Adipocyte (in vitro differentiated cells): ENCODE data around the gene CTDP1.
A peak's percentile ranks its signal among the peaks of the same experiment; 100 is the strongest.

Experiments
- DNase-seq: peaks from one replicate; pipeline ENCODE4 v3.0.0-alpha.2; 2015; ENCODE audit warnings: low read depth
- H3K27me3 ChIP-seq: replicated peaks from 2 replicates; pipeline ENCODE4 v1.7.0; 2013; ENCODE audit warnings: mild to moderate bottlenecking, low read length, moderate library complexity; ENCODE audit not compliant: control insufficient read depth, insufficient read depth
- H3K36me3 ChIP-seq: 2 replicates; pipeline ENCODE4 v1.7.0; 2013; ENCODE audit warnings: low read length, mild to moderate bottlenecking, moderate library complexity; ENCODE audit not compliant: control insufficient read depth, insufficient read depth, severe bottlenecking
- H3K4me1 ChIP-seq: 2 replicates; pipeline ENCODE4 v1.7.0; 2013; ENCODE audit warnings: mild to moderate bottlenecking, low read length, moderate library complexity; ENCODE audit not compliant: control insufficient read depth, insufficient read depth
- H3K4me3 ChIP-seq: 2 replicates; pipeline ENCODE4 v1.7.0; 2013; ENCODE audit warnings: mild to moderate bottlenecking, low read length, moderate library complexity
- H3K9ac ChIP-seq: 2 replicates; pipeline ENCODE4 v1.7.0; 2013; ENCODE audit warnings: mild to moderate bottlenecking, low read length, moderate library complexity
- H3K9me3 ChIP-seq: 2 replicates; pipeline ENCODE4 v1.7.0; 2013; ENCODE audit warnings: mild to moderate bottlenecking, low read length, moderate library complexity; ENCODE audit not compliant: control insufficient read depth

The CTDP1 gene

DNA sequence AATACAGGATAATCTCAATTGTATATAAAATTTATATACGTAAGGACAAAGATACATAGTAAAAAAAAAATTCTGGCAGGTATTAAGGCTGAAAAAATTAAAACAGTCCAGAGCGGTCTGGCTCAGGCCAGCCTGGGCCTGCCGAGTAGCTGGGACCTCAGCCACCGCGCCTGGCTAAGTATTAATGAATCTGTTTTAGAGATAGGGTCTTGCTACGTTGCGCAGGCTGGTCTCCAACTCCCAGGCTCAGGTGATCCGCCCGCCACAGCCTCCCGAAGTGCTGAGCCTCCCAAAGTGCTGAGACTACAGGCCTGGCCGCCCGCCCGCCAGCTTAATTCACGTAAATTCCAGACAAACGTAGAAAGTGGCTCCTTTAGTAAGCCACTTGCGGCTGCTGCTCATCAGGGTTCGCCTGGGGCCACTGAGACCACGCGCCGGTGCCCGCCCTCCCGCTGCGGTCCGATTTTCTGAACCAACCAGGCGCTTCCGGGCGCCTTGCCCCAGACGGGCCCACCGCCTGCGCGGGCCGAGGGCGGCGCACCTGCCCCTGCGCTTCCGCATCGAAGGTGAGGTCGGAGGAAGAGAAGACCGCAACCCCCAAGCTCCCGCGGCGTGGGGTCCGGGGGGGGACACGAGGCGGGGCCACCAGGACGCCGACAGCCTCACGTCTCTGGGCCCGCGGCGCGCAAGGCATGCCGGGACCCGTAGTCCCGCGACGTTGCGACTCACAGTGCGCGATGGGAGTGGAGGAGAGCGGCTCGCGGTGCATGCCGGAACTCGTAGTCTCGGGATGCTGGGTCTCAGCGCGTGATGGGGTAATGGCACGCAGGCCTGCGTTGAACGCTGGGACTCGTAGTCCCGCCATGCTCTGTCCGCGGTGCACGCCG, 695 bp upstream of the CTDP1 start:
- Histone ChIP-seq H3K36me3 (no peaks in the 10 kb centered on the region), H3K9me3 (no peaks in the 10 kb centered on the region), H3K27me3 (no peaks in the 10 kb centered on the region), H3K9ac (peak overlapping the region; percentile 95), H3K4me1 (peaks cover 26% of the 10 kb centered on the region), H3K4me3 (peak overlapping the region; percentile 90)
- DNase-seq = peak; percentile 100

DNA sequence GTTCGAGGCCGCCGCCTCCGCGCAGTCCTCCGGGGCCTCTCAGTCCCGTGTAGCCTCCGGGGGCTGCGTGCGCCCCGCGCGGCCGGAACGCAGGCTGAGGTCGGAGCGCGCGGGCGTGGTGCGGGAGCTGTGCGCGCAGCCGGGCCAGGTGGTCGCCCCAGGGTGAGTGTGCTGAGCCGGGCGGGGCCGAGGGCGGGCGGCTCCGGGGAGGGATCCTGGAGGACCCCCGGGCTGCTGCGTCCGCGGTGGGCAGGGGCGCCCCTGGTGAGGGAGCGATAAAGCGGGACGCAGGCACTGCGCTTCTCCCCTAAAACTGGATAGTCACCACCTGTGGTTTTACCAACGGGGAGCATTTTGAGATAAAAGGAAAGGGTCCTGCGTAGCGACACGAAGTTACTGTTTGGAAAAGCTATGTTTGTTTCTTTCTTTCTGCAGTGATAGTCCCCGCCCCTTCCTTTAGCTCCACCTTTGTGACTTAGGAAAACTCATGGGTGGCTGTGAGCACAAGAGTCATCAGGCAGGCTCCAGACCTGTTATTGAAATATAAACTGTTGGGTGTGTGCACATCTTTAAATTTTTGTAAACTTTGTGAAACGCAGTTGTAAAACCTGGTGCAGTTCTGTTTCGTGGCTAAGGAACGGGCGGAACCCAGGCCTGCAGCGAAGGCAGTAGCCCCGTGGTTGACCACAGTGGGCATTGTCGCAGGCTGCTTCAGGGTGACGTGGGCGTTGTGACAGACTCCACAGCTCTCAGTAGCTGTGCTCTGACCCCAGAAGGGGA, 687 bp downstream of the CTDP1 start:
- H3K36me3 ChIP-seq = no peaks in the 10 kb centered on the region
- peak overlapping the region; percentile 90 for H3K4me3 ChIP-seq

DNA sequence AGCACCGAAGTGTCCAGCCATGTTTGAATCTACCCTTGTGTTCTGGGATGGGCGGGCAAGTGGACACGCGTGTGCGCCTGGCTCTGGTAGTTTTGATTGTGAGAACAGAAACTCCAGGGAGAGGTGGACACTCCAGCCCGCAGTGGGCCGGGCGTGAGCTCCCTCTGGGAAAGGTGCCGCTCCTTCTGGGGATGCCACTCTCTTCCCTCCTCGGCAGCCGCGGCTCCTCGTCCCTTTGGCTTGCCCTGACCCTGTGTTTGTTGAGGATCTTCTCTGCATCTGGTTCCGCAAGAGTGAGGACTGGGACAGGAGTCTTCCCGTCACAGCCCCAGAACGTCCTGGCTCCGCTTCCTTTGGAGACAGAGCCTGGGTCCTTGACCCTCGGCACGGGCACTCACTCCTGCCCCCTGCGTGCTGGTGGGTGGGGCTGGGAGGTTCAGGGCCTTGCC, 1.3 kb downstream of the CTDP1 start:
- Histone ChIP-seq H3K9ac (peak overlapping the region; percentile 95), H3K9me3 (no peaks in the 10 kb centered on the region), H3K27me3 (no peaks in the 10 kb centered on the region), H3K4me3 (peak overlapping the region; percentile 90), H3K36me3 (no peaks in the 10 kb centered on the region), H3K4me1 (peaks cover 26% of the 10 kb centered on the region)
- DNase-seq = no peak

More for the DNA sequence above, 687 bp downstream of the CTDP1 start:
- H3K9me3 ChIP-seq = no peaks in the 10 kb centered on the region
- peak; percentile 78 for DNase-seq
- H3K9ac ChIP-seq = peak overlapping the region; percentile 95
- no peaks in the 10 kb centered on the region for H3K27me3 ChIP-seq
- peaks cover 26% of the 10 kb centered on the region for H3K4me1 ChIP-seq

DNA sequence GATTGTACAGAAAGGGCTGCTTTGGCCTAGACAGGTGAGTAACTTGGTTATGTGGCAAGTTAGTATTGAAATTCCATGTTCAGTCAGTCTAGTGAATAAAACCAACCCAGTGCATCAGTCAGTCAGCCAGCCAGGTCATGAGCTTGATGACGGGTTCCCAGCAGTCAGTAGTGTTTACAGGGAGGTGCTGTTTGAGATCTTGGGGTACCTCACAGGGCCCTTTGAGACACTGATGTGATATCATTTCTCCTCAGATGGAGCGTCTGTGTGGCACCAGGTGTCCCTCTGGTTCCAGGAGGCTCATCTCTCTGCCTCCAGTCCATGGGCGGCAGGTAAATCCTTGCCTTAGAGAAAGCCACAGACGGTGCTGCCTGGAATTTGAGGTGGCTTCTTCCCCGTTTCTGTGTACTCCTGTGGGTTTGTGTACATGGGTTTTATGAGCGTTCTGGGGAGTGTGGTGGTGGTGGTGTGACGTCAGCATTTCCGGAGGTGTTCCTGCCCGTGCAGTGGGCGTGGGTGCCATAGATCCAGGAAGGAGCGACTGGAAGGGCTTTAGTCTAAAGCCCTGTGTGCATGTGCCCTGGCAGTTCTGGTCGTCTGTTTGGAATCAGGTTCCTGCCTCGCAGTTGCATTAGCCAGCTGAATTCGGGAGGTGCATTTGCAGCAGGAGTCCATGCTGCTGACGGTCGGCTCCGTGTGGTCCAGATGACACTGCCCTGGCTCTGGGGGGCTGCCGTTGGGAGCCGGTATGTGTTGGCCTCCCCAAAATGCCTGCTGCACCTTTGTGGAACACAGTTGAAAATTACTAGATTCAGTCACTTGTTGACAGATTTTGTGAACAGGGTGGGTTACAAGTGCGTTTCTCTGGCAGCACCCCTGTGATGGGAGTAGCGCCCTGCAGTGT, 2.1 kb downstream of the CTDP1 start:
- Histone ChIP-seq H3K4me3 (peak overlapping the region; percentile 90), H3K36me3 (no peaks in the 10 kb centered on the region), H3K4me1 (peaks cover 26% of the 10 kb centered on the region), H3K27me3 (no peaks in the 10 kb centered on the region), H3K9ac (peak overlapping the region; percentile 95), H3K9me3 (no peaks in the 10 kb centered on the region)
- no peak for DNase-seq

DNA sequence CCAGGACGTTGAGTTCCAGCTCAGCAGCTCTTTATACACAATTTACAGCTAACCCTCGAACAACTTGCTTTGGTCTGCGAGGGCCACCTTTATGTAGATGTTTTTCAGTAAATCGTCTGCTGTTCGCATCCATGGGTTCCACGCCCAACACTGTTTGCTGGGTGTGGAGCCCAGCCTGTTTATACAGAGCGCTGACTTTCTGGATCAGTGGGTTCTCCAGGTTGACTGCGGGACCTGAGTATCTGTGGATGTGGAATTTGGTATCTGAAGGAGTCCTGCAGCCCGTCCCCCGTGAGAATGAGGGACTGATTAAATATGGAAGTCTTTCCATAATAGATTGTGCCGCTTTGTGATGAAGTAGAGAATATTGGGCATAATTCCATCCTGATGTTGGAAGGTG, 2.9 kb downstream of the CTDP1 start:
- Histone ChIP-seq H3K9me3 (no peaks in the 10 kb centered on the region), H3K9ac (no peak overlapping the region), H3K4me3 (no peak overlapping the region), H3K36me3 (no peaks in the 10 kb centered on the region), H3K27me3 (no peaks in the 10 kb centered on the region), H3K4me1 (peaks cover 23% of the 10 kb centered on the region)
- DNase-seq = no peak

DNA sequence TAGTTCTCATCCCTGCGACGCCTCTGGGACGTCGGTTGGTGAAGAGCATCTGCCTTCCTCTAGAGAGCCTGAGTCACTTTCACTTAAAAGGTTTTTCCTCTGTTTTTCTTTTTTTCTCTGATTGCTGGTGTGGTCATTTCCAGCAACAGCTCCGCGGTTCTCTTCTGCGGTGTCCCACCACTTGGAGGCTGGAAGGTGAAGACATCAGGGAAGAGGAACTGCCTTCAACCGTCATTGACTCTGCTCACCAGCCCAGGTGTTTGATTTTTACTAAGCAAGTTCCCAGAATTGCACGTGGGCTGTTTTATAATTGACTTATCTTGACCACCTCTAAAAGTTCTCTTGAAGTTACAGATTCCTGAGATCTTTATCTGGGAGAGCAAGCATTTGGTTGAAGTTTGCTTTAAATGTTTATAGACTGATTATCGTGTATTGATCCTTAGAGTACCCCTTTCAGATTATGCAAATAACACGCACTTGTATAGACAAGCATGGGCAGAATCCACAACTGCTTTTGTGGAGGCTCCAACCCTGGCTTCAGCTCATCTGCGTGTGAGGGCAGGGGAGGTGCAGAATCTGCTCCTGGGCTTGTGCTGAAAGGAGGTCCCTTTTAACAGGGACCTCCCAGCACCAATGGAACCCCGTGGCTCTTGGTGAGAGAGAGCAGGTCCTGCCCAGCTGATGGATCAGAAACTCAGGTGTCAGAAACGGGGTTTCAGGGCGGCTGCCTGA, 3.5 kb downstream of the CTDP1 start:
- no peaks in the 10 kb centered on the region for H3K9me3 ChIP-seq
- no peaks in the 10 kb centered on the region for H3K27me3 ChIP-seq
- no peak overlapping the region for H3K9ac ChIP-seq
- peaks cover 17% of the 10 kb centered on the region for H3K4me1 ChIP-seq
- no peak for DNase-seq
- no peaks in the 10 kb centered on the region for H3K36me3 ChIP-seq
- H3K4me3 ChIP-seq = no peak overlapping the region

DNA sequence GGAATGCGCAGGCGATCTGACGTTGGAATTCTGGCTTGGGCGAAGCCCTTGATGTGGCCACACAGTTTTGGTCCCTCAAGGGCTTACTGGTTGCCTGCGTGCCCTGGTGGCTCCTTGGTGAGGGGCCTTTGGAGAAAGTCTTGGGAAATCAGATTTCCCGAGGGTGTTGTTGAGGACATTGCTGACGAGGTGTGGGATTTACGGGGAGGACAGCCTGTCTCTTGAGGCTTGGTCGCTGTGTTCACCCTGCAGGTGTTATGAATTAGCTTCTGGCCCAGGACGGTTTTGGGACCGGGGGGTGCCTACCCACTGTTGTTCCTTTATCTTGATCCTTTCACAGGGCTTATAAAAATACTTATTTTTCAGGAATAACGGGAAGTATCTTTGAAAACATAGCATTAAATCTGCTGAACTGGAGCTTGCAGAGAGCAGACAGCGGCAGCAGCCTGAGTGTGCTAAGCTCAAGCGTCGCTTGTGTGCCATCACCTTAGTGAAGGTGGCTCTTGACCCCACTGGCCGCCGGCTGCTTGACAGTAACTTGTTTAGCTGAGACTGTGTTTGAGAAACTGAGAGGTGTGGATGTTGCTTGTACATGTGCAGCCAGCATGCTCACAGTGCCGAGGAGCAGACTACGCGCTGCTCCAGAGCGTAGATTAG, 4.2 kb downstream of the CTDP1 start:
- DNase-seq = no peak
- Histone ChIP-seq H3K9ac (no peak overlapping the region), H3K4me3 (no peak overlapping the region), H3K27me3 (no peaks in the 10 kb centered on the region), H3K9me3 (no peaks in the 10 kb centered on the region), H3K4me1 (peaks cover 12% of the 10 kb centered on the region), H3K36me3 (no peaks in the 10 kb centered on the region)

DNA sequence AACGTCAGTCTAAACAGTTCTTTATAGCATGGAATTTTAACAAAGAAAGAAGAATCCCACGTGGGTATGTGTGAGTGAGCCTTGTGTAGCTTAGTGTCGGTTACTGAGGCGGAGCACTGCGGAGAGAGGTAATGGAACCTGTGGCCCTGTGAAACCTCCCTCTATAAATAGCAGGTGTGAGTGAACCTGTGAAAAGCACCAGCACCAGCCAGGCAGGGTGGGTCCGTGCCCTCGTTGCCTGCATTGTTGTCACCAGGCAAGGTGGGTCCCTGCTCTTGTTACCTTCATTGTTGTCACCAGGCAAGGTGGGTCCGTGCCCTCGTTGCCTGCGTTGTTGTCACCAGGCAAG, 4.7 kb downstream of the CTDP1 start:
- DNase-seq = no peak
- H3K27me3 ChIP-seq = no peaks in the 10 kb centered on the region
- no peaks in the 10 kb centered on the region for H3K36me3 ChIP-seq
- no peaks in the 10 kb centered on the region for H3K9me3 ChIP-seq
- no peak overlapping the region for H3K4me3 ChIP-seq
- H3K4me1 ChIP-seq = peaks cover 12% of the 10 kb centered on the region
- no peak overlapping the region for H3K9ac ChIP-seq

DNA sequence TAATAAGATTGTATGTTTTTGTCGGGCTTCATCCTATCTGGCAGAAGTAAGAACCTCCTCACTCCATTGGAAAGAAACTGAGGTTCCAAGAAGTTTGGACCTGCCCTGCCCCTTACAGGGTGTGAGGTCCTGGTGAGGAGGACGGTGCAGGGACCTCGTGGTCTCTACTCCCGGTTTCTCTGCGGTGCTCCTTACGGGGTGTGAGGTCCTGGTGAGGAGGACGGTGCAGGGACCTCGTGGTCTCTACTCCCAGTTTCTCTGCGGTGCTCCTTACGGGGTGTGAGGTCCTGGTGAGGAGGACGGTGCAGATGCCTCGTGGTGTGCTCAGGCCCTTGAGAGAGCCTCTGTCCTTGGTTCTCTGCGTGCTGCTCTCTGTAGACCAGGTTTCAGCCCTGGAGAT, 5.2 kb downstream of the CTDP1 start:
- no peak for DNase-seq
- H3K9me3 ChIP-seq = no peaks in the 10 kb centered on the region
- peaks cover 12% of the 10 kb centered on the region for H3K4me1 ChIP-seq
- no peaks in the 10 kb centered on the region for H3K27me3 ChIP-seq
- no peak overlapping the region for H3K4me3 ChIP-seq
- no peak overlapping the region for H3K9ac ChIP-seq
- no peaks in the 10 kb centered on the region for H3K36me3 ChIP-seq

DNA sequence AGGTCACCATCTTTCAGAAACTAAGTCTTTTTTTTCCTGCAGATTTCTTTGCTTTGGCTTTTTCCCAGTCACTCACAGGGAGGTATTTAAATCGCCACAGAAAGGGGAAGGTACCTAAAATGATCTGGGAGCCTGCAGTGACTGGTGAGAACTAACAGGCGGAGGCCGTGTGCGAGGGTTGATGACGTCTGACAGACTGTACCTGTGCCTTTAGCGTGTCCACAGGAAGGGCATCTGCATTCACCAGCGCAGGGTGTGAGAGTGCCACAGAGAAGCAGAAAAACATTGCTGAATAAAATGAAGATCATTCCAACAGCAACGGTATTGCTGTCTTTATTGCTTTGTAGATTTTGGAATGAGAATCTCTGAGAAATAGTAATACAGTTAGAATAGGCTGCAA, 5.7 kb downstream of the CTDP1 start:
- Histone ChIP-seq H3K4me1 (peaks cover 12% of the 10 kb centered on the region), H3K9ac (no peak overlapping the region), H3K27me3 (no peaks in the 10 kb centered on the region), H3K36me3 (no peaks in the 10 kb centered on the region), H3K4me3 (no peak overlapping the region), H3K9me3 (no peaks in the 10 kb centered on the region)
- DNase-seq = no peak
